Body of pancreas (tissue), 4 donors: ENCODE data around the gene FLT1.

Source experiments
- POLR2A ChIP-seq, 3 donors: fragments of 450-650 bp; IDR thresholded peaks; one replicate each; pipeline ENCODE4 v1.6.1; 2016; ENCODE audit warnings: antibody characterized with exemption in 3 of 3, mild to moderate bottlenecking in 2 of 3
- TF ChIP-seq, protein P1 (sequence below), 7 experiments: fragments of 450-650 bp in 4 of 7; fragments of 200-600 bp in 3 of 7; sonication (generic) in 3 of 7; IDR thresholded peaks; one replicate each; pipeline ENCODE4 v1.5.1; 2016 to 2019; ENCODE audit warnings: antibody characterized with exemption in 7 of 7

DNA sequence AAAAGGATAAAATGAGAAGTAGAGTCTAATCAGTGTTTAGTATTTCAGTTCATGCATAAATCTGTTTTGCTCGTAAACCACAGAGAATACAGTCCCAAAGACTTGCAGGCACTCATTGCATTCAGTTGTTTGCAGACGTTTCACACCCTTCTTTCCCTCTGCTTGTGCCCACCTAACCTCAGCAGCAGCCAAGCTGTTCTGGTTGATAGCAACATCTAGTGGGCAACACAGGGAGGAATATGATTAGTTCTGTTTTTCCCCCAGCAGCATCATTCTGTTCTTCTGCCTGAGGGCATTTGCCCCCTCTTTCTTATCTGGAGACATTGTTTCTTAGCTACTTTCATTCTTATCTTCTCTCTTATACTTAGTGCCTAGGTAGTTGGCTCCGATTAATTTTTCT is 221.0 kb downstream of the FLT1 start:
- TF ChIP-seq, protein P1, sequence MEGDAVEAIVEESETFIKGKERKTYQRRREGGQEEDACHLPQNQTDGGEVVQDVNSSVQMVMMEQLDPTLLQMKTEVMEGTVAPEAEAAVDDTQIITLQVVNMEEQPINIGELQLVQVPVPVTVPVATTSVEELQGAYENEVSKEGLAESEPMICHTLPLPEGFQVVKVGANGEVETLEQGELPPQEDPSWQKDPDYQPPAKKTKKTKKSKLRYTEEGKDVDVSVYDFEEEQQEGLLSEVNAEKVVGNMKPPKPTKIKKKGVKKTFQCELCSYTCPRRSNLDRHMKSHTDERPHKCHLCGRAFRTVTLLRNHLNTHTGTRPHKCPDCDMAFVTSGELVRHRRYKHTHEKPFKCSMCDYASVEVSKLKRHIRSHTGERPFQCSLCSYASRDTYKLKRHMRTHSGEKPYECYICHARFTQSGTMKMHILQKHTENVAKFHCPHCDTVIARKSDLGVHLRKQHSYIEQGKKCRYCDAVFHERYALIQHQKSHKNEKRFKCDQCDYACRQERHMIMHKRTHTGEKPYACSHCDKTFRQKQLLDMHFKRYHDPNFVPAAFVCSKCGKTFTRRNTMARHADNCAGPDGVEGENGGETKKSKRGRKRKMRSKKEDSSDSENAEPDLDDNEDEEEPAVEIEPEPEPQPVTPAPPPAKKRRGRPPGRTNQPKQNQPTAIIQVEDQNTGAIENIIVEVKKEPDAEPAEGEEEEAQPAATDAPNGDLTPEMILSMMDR (IDR thresholded peaks at IDR 0.05) = no peak
- no peak for TF ChIP-seq POLR2A (IDR thresholded peaks at IDR 0.05)
